ENCODE measurements around the gene ATMIN.

Gene ATMIN

DNA sequence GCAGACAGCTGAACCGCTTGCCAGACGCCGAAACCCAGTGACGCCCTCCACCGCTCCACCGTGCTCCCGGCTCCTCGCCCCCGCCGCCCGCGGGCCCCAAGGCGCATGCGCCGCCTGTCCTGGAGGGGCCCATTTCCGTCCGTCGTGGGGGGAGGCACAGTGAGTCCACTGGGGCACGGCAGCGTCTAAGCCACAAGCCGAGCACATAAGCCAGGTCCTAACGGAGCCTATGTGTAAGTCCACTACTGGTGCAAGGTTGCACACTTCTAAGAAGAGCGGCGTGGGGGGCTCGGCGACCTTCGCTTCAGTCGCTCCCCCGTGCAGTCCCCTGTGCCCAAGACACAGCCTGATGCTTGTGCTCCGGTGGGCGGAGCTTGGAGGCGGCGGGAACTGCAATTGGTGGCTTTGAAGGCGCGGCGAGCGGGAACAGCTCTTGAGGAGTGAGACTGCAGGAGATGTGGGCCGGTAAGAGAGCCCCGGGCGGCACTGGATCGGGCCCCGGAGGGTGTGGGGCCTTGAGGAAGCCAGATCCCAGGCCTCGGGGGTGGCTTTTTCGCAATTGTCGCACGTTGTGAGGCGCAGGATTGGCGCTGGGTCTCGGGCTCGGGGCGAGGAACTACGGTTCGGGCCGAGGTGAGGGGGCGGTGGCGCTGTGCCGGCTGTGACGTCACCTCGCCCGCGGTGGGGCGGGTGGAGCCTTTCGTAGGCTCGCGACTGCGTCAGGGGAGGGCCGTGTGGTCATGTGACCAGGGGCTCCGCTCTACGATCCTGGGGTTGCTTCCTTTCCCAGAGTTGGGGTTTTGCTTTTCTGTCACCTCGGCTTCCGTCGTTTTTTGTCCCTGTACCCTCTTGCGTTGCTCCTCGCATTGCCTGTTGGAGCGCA is 28.6 kb upstream of the ATMIN start, which contains the start of the genes CENPN and CMC2:
Gene CENPN, plus strand, starts transcription at position 402 of the 883 bp plus-strand sequence. CDS start 4,726 bp downstream, outside the sequence.
Gene CMC2, minus strand, starts transcription at position 73 of the 883 bp plus-strand sequence. CDS start 9,491 bp downstream, outside the sequence.
- peak; percentile 97 for DNase-seq

DNA sequence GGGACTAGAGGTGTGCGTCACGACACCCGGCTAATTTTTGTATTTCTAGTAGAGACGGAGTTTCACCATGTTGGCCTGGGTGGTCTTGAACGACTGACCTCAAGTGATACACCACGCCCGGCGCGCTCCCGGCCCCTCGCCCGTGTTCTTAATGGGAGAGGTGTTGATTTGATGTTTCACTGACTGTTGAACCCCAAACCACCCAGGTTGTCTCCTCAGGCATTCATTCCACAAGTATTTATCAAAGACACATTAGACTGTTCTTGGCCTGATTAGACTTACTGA is 27.2 kb upstream of the ATMIN start:
- DNase-seq = no peak

DNA sequence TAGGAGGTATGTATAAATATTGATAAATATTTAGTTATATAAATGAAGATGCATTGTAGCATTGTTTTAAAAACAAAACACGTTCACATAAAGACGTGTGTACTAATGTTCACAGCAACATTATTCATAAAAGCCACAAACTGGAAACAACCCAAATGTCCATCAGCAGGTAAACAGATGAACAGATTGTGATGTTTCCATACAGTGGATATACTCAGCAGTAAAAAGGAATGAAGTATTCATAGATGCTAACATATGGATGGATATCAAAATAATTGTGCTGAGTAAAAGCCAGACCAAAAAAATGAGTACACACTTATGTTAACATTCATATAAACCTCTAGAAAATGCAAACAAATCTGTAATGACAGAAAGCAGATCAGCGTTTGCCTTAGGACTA is 22.7 kb upstream of the ATMIN start:
- no peak for DNase-seq

DNA sequence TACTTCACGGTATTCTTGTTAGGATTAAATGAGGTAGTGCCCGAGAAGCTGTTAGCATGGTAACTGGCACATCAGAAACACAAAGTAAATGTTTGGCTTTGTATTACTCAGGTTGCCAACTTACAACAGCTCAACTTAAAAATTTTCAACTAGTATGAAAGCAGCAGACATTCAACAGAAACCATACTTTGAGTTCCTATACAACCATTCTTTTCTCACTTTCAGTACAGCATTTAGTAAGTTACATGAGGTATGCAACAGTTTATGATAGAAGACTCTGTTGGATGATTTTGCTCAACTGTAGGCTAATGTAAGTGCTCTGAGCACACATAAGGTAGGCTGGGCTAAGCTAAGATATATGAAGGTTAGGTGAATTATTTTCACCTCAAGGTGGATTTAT is 21.0 kb upstream of the ATMIN start:
- DNase-seq = no peak

DNA sequence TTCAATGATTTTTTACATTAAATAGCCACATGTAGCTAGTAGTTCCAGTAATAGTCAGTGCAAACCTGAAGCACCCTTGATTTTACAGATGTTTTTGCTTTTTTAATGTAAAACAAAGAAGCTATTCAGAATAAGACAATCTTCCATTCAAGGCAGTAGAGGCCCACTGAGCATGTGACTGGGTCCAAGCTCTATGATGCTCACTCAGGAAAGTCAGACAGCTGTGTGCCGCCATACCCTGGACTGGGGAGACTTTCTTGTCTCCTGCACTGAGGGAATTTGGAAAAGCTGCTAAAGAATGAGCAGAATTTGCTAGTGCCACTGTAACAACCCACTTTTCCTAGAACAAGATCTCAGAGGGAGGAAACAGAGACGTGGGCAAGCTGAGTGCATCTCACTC is 17.1 kb upstream of the ATMIN start:
- no peak for DNase-seq

DNA sequence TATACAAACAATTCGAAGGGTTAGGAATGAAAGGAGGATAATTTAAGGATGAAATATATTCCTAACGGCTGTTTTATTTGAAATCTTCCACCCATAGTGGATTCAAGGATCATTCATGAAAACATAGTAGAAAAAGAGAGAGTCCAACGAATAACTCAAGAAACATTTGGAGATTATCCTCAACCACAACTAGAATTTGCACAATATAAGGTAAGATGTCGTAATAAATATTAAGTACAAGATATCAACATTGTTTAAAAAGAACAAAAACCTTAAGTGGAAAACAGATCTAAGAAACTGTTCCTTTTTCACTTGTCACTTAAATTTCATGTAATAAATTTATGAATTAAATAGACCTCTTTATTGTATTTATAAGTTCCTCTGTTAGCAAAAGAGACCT is 9.2 kb upstream of the ATMIN start:
- DNase-seq = no peak

DNA sequence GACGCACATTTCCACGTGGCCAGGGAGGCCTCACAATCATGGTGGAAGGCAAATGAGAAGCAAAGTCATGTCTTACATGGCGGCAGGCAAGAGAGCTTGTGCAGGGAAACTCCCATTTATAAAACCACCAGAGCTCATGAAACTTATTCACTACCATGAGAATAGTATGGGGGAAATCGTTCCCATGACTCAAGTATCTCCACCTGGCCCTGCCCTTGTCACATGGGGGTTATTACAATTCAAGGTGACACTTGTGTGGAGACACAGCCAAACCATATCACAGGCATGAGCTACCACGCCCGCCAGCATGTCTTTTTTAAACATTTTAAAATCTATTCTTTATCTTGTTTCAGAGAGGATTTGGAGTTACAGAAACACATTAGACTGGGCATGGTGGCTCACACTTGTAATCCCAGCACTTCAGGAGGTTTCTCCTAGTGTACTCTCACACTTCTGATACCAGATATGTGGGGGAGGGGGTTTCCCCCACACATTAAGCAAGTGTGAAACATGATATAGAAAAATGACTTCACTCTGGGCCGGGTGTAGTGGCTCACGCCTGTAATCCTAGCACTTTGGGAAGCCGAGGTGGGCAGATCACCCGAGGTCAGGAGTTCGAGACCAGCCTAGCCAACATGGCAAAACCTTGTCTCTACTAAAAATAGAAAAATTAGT is 5.6 kb upstream of the ATMIN start:
- peak; percentile 18 for DNase-seq

DNA sequence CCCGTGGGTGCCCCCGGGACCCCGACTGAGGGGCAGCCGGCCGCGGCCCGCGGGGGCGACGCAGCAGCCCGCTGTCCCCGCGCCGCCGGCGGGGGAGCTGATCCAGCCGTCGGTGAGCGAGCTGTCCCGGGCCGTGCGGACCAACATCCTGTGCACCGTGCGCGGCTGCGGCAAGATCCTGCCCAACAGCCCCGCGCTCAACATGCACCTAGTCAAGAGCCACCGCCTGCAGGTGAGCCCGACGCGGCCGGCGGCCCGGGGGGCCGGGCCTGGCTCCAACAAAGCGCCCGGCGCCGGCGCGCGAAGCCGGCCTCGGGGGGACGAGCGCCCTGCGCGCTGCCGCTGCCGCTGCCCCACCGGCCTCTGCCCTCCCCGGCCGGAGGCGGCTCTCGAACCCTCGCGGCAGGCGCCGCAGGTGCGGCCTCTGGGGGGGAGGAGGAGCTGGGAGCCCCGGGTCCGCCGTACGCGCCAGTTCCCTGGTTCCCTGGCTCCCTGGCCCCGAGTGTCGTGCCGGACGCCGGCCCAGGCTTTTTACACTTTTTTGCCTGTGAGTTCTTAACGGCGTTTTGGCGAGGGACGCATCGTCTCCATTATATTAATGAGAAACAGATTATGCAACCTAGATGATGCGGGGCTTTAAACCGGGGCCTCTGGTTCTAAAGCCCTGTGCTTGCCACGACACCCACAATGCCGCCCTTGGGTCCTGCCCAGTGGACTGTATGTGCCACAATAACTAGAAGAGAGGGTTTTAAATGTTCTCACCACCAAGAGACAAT is 521 bp downstream of the ATMIN start:
- DNase-seq = peak; percentile 40

DNA sequence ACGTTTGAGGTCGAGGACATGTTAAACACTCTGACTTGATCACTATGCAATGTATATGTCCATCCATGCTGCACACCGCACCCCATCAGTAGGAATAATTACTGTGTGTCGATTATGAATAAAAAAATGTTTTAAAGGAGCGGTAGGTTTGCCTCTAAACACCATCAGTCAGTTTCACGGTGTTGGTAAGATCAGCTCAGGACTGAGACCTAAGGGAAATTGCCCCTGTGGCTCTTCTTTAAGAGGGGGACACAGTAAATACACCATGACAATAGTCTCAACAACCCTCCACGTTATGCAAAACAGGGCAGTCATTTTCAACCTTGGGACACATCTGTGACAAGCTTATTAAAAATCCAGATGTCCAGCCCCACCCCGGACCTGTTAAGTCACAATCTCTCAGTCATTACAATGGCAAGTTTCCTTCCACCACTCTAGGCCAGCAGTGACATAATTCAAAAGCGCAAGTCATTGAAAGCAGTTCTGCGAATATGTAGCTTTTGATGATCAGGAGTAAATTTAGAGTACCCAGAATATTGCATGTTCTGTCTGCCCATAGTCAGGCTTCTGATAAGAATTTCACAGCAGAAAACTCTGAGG is 1.2 kb downstream of the ATMIN start:
- DNase-seq = no peak

DNA sequence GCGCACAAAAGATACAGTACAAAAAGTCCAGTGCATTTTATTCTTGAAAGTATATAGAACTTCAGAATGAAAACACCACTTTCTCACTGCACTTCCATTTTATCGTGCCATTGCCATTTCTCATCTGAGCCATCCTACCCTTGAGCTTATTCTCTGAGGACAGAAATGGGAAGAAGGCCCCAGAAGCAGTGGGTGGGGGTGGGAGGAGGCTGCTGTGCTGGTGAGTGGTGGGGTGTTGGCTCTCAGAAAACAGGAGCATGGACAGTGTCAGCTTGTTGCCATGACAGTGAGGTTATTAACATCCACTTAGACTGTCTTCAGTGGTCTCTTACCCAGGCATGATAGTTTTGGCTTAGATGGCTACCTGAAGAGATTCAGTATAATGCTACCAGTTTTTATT is 4.5 kb downstream of the ATMIN start:
- DNase-seq = no peak

DNA sequence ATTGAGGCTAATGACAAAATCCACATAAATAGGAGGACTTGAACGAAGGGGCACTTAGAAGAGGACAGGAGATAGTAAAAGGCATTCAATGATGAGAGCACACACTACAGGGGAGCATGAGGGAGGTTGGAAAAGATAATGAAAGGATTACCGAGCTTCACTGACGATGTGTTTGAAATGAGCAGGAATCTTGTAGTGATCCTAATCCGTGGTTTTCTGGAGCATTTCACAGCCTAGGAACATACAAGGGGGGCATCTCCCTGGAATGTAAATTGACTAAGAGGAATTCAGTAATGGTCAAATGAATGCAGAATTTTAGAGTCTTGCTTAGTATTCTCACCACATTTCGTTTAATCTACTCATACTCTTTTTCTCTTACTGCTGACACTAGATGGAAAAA is 5.2 kb downstream of the ATMIN start:
- DNase-seq = no peak

DNA sequence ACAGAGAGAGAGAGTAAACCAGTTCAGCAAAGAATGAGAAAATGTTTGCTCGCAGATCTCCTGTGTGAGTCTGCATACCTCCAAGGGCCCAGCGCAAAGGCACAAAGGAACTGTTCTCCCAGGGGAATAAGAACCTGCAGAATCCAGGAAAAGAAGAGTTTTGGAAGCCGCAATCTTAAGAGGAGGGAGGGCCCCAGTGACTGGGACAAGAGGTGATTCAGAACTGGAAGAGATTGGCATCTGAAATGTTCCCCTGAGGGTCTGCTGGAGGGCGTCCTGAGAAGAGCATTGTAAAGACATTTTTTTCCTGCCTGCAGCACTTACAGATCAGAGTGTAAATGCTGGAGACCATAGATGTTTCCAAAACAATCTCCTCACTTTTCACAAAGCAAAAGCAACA is 6.1 kb downstream of the ATMIN start:
- DNase-seq = no peak

DNA sequence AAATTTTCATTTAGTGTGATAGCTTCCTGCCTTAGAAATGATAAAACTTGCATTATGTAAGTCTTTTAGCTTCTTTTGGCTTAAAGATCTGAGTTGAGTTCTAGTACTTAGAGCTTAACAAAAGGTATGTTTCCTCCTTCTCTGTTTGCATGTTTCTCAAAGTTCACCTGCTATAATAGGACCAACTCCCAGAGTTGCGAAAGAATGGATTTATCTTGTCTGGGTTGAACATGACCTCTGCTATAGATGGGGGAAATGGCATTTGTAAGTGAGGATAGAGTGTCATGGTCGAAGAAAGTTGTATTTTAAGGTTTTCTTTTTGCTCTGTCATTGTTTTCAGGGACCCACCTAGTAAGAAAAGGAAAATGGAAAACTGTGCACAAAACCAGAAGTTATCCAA is 7.2 kb downstream of the ATMIN start:
- no peak for DNase-seq

DNA sequence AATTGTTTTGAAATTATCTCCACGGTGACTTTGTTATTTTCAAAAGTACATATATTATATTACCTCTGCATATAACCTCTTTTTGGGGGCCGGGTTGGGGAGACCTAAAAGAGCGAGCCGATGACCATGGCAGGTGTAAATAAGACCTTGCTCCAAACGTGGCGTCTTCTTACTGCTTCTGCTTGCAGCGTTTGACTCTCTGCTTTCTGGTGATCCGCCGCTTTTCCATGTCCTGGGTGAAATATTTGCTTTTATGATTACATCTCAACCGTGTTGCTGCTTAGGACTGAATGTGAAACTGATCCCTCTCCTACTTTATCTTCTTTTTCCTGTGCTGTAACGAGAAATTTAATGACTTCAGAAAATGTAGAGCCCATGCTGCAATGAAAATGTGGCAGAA is 18.1 kb downstream of the ATMIN start:
- DNase-seq = no peak

DNA sequence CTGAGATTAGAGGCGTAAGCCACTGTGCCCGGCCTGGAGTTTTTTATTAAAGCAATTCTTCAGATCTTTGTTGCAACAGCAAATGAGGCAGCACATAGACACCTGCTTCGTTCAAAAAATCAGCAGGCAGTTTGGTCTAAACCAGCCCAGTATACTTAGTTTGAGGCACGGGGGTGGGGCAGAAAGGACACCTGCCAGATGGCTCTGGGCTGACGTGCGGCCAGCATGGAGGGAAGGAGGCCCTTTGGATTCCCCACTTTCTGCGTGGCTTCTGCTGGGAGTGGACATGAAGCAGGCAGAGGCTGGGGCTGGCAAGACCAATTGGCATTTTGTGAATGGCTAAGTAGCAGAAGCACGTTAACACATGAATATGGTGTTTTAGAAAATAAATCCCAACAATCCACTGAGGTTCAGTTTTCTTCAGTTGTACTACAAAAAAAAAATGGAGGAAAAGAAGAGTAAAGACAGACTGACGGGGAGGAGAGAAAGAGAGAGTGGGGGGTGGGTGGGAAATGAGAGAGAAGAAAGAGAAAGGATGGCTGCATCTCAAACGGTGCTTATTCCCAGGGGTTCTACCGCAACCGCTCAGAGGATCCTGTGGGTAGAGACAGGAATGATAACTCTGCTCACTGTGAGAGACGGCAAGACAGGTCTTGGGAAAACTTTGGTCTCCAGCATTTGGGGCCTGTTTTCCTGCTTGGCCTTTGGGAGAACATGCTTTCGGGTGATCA is 25.1 kb downstream of the ATMIN start:
- no peak for DNase-seq

DNA sequence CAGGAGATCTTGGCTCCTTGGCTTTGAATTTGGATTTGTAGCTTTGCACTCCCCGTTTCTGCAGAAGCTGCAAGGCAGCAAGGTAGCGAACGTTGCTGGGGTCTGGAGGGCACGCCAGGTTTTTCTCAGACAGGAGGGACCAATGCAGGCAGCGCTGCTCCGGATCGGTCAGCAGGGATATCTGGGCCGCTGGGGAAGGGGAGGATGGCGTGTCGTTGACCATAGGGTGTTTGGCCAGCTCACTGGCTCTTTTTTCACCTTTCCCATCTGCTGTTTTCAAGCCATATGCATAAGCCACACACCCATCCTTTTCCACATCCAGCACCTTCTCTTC is 25.6 kb downstream of the ATMIN start:
- no peak for DNase-seq

DNA sequence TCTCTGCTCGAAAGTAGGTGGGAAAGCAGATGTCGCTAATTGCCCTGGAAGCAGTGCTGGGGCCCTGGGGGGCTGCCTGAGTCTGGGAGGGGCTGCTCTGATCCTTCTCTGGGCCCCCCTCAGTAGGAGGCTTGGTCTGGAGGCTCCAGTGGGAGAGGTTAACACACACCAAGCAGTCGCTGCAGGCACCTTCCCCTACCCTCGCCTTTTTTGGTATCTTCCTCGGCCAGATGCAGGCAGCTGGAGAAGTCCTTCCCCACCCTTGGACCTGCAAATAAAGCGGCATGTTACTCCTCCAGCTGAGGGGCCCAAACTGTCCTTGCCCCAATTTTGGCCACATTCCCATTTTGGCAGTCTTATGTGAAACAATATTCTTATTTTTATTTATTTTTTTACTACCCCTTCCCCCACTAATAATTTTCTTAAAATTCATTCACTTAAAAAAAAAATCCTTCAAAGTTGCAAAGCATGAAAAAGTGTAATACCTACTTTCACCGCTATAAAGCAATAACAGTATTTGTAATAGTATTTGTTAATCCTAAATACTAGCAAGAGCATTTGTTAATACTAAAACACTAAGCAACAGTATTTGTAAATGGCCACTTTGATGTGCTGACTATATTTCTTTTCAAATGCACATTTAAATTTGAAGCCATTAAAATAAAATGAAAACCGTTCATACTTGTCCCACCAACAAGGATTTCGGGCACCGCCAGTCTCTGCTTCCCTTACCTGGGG is 26.4 kb downstream of the ATMIN start:
- no peak for DNase-seq

DNA sequence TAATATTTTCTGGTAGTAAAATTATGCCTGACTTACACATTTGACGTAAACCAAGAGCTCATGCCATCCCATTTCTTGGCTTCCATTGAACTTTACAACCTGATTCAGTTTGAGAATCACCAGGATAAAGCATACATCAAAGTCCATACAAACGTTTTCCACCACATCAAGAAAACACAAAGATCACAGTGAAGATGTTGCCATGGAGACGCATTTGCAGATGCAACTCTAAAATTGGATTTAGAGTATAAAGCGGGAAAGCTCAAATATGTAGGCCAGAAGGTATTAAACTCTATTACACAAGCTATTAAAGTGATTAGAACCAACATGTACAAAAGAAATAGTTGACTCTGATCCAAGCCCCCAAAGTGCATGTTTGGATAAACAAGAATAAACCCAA is 31.0 kb downstream of the ATMIN start:
- no peak for DNase-seq

DNA sequence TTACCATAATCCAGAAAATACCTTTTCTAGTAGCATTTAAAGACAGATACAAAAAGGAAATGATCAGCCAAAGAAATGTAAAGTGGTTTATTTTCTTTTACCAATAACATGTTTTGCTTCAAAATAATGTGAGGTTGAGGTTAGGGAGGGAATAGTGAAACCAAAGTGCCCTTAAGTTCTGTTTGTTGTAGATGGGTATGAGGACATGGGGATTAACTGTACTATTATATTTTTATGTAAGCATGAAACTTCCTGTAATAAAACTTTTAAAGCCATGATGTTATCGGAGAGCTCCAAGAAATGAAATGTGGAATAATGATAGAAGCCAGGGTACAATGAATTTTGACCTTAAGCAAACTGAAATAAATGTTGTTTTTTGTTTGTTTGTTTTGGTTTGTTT is 31.5 kb downstream of the ATMIN start:
- DNase-seq = no peak

DNA sequence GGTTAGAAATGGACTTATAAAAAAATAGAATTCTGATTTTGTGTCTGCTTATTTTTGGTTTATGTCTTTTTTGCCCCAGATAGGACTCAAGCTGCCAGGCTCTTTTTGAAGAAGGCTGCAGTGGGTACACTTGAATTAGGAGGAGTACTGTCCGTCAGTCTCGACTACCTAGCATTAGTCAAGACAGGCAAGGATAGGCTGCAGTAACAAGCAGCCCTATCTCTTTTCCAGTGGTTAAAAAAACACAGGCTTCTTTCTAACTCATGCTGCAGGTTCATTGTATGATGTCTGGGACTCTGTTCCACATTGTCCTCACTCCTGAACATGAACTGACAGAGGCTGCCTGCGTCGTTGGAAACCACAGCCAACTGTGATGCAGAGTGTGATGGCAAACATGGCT is 33.4 kb downstream of the ATMIN start:
- DNase-seq = no peak

DNA sequence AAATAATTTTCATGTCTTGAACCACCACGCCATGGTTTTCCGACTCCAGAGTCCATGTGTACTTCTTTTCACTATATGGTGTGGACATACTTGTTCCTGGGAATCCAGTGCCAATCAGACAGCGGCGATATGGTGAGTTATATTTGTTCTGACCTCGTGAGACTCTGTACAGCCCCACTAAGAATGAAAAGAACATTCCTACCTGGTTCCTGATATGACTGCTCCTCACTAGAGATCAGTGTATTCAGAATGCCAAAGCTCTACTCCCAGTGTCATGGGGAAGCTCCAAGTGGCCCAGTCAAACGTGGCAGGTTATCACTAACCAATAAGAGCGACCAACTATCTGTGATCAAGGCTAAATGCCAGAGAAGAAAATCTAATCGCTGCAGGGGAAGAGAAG is 35.3 kb downstream of the ATMIN start:
- DNase-seq = no peak

DNA sequence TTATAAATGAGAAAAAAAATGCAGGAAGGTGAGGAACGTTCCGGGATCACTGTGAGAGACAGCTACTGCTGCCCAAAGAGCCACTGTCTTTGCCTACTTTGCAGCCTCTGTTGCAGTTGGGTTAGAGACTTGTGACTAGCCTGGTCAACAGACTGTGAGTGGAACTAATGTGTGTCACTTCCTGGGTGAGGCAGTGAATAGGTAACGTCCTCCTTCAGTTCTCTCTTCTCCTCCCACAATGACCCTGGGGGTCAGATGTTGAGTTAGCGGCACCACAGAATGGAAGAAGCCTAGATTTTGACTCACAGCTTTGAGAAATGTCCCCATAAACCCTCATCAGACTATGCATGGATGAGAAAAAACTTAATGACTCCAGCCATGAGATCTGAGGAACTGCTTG is 36.2 kb downstream of the ATMIN start:
- DNase-seq = no peak

Measured in stimulated activated CD4-positive, alpha-beta T cell treated with anti-CD3 and anti-CD28 coated beads, Interleukin-4, amount 100 ng/mL, for 24 hours (primary cell).